Stimulated activated CD4-positive, alpha-beta T cell treated with anti-CD3 and anti-CD28 coated beads, Interleukin-15, amount 100 ng/mL, for 24 hours (primary cell): ENCODE measurements around the gene CCDC47.
A peak's percentile ranks its signal among the peaks of the same experiment; 100 is the strongest.
"Not testable (repeated sequence)": the region's sequence is repeated elsewhere in the genome, so short reads cannot be mapped to it uniquely, and the experiment has no call there.

Source experiments
- DNase-seq: peaks from one replicate; pipeline ENCODE4 v3.0.0-alpha.2; 2020

The CCDC47 gene

DNA sequence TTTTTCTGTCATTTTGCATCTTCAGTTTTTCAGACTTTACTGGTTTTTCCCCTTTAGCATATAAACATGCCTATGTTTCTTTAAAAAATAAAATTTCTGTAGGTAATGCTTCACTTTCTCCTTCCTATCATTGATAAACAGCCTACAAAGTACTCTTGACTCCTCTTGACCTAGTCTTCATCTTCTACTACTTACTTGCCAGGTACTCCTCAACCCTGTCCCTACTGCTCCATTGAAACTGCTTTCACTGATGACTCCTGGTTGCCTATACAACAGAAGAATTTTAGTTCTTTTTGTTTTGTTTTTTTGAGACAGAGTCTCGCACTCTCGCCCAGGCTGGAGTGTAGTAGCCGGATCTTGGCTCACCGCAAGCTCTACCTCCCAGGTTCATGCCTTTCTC lies 7.5 kb upstream of the CCDC47 start:
- no peak for DNase-seq

DNA sequence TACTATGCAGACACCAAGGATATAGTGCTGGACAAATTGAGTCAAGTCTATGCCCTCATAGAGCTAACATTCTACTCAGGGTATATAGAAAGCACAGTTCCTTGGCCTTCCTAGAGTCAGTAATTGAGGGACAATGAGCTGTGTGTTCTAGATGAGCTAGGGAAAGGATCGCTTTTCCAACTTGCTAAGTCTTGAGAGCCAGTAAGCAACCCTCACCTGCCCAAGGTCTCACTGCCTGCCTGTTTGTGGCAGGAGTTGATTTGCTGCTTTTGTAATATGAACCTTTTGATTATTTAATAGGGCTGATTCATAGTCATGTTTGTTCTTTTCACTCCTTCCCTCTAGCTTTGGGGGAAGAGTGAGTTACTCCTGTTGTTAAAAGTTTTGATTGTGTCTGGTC lies 7.1 kb upstream of the CCDC47 start:
- no peak for DNase-seq

DNA sequence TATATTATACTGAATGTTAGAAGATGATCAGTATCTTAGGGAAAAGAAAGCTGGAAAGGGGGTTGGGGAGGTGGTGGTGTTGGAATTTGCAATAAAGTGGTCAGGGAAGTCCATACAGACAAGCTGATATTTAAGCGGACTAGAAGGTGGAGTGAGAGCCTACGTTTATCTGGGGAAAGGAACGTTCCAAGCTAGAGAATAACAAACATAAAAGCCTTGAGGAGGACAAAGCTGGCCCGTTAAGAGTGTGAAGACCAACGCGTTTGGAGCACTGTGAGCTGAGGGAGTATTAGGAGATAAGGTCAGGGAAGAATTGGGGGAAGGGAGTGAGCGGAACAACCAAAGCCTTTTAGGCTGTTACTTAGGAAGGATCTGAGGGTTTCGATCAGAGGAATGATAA lies 2.0 kb upstream of the CCDC47 start:
- DNase-seq = no peak

DNA sequence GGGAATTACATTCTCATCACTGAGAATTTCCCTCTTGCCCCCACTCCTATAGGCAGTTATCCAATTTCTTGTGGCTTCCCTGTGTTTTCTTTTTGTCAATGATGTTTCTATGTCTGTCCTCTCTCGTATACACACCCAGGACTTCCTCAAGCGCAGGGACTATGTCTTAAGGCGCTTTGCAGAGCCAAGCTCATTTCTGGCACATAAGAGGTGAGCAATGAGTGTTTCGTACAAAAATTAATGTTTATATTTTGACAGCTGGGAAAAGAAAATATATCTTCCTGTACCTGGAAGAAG lies 1.5 kb upstream of the CCDC47 start:
- no peak for DNase-seq

DNA sequence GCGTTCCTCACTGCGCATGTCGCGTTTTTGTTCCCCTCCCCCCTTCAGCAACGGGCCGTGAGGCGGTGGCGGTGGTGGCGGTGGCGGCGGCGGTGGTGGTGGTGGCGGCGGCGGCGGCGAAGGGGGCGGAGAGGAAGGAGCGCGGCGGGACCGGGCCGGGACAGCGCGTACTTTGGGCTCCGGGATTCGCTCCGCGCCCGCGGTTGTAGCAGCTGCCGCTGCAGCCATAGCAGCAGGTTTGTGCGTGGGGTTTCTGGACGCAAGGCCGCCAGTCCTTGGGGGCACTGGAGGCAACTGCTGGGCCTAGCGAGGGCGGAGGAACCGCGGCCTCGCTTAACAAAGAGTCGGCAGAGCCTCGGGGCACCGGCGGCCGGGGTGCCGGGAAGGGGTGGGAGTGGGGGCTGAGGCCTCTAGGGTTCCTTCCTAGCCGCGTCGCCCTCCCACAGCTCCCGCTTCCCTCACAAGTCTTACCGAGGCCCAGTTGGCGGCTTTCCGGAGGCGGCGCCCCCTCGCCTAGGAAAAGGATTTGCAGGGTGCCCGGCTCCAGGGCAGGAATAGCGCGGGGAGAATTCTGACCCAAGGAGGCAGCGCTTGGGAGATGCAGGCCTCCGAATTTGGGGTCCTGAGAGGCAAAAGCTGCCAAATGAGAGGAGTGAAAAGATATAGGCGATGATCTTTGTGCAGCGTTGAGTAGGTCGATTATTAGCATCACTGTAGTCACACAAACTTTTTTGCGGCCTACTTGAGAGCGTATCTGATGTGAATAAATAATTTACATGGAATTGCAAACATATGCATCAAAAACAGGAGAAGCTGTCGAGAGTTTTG lies 958 bp upstream of the CCDC47 start, which contains the start of gene DDX42:
TSS of gene DDX42 (plus strand) at position 30 of the 828 bp plus-strand sequence. CDS start 12,880 bp downstream, outside the sequence.
- DNase-seq = no peak

DNA sequence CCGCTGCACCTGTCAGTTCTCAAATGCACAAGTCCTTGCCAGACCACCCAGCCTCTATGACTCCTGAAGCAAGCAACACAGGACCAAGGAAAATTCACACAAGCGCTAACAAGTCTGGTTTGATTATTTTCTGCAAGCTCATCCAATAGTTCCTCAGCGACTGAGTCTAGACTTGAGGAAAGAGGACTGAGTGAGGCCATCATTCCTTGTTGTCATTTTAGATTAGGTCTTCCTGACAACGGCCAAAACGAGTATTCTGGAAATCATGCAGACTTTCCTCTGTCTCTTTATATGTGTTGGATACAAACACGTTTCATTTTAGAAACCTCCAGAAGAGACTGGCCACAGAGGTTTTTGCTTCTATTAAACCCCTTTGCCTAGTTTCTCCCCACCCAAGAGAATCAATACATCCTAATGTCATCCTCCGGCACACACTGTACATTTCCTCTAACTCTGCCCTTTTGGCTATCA lies 561 bp downstream of the CCDC47 start:
- DNase-seq = no peak

DNA sequence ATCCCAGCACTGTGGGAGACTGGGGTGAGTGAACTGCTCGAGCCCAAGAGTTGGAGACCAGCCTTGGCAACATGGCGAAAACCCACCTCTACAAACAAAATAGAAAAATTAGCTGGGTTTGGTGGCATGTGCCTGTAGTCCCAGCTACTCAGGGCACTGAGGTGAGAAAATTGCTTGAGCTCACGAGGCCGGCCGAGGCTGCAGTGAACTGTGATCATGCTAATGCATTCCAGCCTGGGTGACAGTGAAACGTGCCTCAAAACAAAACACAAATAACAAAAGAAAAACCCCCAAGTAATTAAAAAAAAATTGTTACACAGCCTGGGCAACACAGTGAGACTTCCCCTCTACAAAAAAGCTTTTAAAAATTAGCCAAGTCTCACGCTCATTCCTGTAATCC lies 5.0 kb downstream of the CCDC47 start:
- DNase-seq = no peak

DNA sequence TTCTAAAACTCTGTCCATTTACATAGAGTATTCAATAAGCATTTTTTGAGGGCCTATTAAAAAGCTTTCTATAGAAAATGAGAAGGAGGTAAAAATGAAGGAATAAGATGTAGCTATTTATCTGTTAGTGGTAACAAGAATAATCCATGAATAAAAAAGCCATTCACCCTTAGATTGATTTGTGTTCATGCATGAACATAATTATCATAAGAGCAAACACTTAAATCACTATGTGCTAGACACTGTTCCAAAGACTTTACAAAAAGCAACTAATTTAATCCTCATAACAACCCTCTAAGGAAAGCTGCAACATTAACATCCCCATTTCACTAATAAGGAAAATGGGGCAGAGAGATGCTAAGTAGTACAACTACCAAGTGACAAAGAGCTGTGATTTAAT lies 6.6 kb downstream of the CCDC47 start:
- no peak for DNase-seq

DNA sequence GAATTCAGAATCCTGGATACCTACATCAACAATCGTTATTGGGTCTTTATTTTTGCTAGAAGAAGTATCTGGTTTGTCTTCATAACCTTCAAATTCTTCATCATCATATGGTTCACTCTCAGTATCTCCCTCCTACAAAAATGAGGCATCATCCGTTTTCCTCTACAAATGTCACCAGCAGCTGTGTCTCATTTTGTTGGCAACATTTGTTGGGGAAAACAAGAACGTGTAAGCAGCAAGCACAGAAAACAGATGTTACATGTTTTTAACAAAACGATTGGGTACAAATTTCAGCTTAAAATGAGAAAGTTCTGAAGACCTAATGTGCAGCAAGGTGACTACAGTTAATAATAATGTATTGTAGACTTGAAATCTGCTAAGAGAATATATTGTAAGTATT lies 8.7 kb downstream of the CCDC47 start:
- no peak for DNase-seq

DNA sequence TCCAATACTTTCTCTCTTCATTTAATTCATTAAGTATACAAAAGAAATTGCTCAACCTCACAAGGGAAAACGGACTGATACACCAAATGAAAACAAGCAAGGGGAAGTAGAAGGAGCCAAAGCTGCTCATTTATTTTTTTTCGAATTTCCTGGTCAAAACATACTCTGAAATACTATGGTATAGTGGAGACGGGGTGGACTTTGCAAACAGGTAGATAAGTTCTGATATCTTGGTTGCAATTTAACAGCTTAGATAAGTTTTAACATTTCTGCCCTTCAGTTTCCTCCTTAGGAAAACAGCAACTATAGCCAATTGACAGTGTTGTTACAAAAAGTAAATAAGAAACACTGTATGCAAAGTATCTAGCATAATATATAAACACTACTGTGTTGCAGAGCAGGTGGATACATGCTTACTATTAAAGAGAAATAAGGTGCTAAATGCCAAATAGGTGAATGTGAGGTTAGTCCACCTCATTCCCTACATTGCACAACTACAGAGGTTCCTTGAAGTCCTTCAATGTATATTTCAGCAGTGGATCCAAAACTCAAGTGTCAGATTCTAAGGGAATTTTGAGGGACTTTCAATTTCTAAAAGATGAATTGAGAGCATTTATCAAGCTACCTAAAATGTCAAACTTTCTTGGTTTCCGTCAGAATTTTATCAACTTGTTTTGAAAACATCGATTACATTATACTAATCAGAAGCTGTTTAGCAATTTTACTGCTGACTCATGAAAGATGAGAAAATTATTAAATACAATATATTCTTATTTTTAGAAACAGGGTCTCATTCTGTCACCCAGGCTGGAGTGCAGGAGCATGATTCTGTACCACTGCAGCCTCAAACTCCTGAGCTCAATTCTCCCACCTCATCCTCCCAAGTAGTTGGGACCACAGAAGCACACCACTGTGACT lies 11.0 kb downstream of the CCDC47 start:
- DNase-seq = no peak

DNA sequence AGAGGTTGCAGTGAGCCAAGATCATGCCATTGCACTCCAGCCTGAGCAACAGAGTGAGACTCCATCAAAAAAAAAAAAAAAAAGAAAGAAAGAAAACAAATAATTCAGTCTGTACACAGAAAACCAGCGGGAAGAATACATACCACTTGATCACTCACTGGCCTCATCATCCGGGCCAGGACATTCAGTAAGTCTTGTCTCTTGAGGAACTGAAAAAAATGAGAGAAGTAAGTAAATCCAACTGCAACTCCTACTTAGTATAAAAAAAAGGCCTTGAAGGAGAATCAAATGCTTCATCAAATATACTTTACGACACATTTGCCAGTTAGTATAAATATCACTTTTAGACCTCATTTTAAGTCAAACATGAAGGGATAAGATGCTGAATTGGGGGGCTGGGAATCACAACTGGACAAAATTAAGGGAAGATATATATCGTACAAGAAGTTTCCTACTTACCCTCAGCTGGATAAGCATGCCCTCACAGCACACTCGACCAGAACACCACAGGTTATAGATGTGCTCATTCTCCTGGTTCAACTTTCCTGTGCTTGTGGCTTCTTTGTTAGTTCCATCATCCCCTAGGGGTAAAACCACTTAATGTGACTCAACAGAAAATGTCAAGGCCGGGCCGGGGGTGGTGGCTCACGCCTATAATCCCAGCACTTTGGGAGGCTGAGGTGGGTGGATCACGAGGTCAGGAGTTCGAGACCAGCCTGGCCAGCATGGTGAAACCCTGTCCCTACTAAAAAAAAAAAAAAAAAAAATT lies 12.4 kb downstream of the CCDC47 start:
- peak; percentile 33 for DNase-seq

DNA sequence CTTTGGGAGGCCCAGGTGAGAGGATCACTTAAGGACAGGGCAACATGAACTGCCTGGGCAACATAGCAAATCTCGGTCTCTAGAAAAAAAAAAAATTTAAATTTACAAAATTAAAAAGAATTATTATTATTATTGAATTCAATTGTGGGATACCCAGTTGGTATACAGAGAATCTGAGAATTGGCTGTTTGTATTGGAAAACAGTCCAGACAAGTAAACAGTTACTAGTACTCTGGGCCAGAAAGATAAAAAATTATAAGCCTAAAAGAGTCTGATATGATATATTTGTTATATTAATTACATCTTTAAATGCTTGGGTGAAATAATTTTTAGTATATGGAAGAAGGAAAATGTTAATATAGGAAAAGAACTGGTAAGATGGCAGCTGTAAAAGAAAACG lies 15.0 kb downstream of the CCDC47 start:
- no peak for DNase-seq

DNA sequence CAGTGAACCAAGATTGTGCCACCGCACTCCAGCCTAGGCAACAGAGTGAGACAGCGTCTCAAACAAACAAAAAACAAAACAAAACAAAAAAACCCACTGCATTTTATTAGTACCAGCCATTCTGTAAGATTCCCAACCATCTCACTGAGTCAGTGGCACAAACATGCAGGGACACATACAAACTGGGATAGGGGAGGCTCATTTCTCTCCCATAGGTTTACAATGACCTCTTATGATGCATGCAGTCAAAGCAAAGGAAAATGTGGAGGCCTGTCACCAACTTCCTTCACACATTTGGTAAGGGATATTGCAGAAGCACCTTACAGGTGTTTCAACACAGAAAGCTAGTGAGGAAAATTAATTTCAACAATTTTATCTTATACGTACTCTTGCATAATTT lies 19.4 kb downstream of the CCDC47 start:
- DNase-seq = no peak

DNA sequence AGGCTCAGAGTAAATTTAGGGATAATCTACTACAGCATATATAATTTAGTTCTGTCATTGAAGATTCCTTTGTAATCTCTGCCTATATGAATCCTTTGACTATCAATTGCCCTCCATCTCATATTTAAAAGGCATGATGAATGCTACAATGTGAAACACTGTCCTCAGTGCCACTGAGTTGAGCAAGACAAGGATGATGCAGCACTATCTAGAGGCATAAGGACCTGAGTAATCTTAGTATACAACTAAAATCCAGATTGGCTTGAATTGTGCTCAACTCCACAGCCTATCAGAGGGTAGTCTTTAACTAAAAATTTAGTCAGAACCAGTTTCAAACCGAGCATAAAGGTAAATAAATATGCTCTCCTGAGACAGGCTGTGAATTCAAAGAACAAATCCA lies 20.2 kb downstream of the CCDC47 start:
- DNase-seq = no peak

DNA sequence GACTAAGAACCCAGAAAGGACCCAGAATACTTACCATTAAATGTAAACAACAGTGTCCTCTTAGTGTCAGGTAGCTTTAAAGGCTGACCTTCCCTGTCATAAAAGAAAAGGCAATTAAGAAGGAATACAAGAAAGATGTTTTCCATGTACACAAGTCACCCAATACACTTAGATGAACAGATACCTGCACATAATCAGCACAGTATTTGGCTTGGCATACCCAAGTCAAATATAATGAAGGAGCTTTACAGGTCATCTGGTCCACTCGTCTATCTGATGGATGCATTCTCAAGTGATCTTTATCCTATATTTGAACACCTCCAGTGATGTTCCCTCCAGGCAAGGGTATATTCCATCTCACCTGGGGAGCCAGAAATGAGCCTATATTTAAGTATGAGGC lies 20.7 kb downstream of the CCDC47 start:
- DNase-seq = no peak

DNA sequence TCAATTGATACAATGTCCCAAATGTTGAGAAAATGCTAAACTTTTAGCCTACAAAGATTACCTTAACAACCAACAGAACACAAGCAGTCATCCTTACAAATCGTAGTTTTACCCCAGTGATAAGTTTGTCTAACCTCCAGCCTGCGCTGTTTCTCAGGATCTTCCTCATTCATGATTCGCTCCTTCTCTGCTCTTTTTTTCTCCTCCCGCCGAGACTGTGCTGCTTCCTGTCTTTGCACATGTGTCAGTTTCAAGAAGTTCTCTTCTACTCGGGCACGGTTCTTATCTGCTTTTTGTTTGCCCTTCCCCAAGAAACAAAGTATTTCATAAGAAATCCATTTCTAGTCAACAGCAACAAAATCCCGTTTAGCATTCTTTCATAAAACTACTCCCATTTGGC lies 21.6 kb downstream of the CCDC47 start:
- peak; percentile 25 for DNase-seq

DNA sequence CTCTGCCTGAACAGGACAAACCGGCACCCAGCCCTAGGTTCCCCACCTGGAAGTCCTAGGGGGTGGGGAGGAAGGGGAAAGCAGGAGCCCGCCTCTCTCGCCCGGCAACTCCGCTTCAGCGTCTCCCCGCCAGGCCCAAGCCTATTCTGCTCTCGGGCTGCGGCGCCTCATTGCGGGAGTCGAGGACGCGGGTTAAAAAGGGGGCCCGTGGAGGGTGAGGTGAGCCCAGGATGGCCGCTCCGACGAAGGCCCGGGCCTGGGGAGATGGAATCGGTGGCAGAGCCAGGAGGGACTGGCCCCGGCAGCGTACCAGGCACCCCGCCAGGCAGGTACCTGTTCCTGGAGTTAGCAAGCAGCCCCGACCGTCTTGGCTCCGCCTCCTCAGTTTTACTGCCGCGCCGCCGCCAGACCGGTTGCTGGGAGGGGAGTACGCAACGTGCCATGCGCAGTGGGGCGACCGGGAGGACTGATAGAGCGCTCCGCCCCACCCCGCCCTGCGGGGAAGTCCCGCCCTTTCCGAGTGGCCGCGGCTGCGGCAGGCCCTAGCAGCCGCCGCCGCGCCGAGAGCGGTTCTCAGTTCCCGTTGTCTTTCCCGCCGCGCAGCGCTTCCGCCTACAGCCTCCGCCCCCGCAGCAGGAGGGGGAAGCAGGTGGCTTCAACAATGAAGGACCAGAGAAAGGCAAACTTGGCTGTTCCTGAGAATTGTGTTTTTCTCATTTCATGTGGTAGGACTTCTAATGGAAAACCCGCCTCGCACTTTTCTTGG lies 31.8 kb downstream of the CCDC47 start, which contains the start of gene STRADA:
TSS of gene STRADA (minus strand) at position 392 of the 766 bp plus-strand sequence. CDS start 13,430 bp downstream, outside the sequence.
- peak; percentile 100 for DNase-seq

DNA sequence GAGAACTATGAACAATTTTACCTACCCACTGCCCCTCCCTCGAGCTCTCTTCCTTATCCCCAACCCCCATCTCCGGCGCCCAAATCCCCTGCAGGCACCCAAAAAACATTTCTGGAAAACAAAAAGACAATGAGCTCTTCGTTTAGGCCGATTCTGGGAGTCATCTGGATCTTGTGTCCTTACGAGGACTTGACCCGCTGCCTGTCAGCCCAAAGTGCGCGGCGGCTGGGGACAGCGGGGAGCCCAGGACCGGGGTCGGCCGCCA lies 32.3 kb downstream of the CCDC47 start:
- no peak for DNase-seq

DNA sequence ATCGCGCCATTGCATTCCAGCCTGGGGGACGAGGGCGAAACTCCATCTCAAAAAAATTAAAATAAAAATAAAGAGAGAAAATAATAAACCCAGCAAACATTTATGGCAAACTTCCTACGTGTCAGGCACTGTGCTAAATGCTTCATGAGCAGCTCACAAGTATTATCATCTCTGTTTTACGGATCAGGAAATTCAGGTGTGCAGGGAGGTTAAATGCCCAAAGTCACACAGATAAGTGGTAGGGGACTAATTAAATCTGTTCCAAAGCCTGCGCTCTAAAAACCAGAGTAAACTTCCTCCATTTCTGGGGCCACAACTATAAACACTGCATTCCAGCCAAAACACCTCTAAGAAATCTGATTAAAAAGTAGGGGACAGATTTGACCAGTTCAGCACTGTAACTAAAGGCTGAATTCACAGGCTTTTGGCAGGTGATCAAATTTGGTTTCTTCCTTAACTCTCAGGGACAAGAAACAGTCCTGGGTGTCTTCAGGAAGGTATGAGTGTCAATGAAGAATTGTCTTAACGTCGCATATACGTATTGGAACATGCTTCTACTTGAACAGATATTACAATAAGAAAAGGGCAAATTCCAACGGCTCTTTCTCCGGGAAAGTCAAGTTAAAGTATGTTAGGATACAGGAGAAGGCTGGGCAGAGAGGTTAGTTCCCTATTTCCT lies 32.8 kb downstream of the CCDC47 start:
- DNase-seq = no peak

DNA sequence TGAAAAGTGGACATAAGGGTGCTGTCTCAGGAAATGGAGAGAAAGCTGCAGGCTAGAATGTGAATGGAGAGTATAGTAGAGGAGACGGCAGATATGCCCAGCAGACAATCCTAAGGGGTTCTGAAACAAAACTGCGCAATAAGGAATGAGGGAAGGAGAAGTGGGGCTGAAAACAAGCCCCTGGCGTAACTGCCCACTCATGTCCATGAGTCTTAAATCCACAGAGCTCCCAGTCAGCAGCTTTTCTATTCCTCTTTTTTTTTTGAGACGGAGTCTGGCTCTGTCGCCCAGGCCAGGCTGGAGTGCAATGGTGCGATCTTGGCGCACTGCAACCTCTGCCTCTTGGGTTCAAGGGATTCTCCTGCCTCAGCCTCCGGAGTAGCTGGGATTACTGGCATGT lies 37.7 kb downstream of the CCDC47 start:
- no peak for DNase-seq

DNA sequence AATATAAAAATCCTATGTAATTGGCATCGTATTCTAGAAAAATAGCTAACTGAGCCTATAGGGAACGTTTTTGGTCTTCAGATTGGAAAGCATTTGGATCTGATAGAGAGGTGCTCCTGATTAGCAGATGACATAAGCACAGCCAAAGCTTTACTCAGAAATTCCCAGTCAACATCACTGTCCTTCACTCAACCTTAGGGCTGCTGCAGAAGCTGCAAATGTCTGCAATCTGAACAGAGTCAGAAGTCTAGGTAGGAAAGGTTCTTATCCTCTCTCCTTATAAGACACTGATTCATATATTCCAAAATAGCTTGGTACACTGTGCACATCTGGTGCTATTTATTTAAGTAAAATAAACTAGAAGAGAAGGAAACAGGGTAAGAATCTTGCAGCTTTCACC lies 51.0 kb downstream of the CCDC47 start:
- no peak for DNase-seq

DNA sequence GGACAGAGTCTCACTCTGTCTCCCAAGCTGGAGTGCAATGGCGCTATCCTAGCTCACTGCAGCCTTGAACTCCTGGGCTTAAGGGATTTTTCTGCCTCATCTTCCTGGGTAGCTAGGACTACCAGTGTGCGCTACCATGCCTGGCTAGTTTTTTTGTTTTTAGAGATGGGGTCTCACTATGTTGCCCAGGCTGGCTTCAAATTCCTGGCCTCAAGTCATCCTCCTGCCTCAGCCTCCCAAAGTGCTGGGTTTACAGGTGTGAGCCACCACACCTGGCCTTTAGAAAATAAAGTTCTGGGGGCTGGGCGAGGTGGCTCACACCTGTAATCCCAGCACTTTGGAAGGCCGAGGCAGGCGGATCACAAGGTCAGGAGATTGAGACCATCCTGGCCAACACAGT lies 53.2 kb downstream of the CCDC47 start:
- DNase-seq = not testable (repeated sequence)
